ENCODE results near the gene TELO2. TPM values are rescaled to one million over a fixed set of nuclear protein-coding genes. Genes with fewer than 3 reads are reported as not detected.

TELO2 gene
- total RNA-seq, 1 donor from 2014 or later: 77.2 TPM

DNA sequence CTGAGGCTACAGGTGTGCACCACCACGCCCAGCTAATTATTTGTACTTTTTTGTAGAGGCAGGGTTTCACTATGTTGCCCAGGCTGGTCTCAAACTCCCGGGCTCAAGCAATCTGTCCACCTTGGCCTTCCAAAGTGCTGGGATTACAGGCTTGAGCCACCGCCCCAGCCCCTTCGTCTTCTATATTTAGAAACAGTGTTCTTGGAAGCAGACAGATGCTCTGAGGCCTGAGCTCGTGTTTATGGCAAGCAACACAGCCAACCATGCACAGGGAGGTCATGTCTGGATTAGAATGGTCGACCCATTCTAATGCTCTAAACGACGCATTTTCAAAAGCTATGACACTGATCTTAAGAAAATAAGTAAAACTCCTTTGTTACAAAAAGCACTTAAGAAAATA, 56.9 kb downstream of the TELO2 start:
- H3K4me1 Mint-ChIP-seq (ENCODE audit: low read depth): no peaks in the 10 kb centered on the region
- H3K27me3 Mint-ChIP-seq: no peaks in the 10 kb centered on the region
- TF ChIP-seq, protein P1, sequence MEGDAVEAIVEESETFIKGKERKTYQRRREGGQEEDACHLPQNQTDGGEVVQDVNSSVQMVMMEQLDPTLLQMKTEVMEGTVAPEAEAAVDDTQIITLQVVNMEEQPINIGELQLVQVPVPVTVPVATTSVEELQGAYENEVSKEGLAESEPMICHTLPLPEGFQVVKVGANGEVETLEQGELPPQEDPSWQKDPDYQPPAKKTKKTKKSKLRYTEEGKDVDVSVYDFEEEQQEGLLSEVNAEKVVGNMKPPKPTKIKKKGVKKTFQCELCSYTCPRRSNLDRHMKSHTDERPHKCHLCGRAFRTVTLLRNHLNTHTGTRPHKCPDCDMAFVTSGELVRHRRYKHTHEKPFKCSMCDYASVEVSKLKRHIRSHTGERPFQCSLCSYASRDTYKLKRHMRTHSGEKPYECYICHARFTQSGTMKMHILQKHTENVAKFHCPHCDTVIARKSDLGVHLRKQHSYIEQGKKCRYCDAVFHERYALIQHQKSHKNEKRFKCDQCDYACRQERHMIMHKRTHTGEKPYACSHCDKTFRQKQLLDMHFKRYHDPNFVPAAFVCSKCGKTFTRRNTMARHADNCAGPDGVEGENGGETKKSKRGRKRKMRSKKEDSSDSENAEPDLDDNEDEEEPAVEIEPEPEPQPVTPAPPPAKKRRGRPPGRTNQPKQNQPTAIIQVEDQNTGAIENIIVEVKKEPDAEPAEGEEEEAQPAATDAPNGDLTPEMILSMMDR (IDR thresholded peaks at IDR 0.05; ENCODE audit: unreplicated experiment): no peak
- no peak for DNase-seq (ENCODE audit: low spot score, unreplicated experiment)
- H3K27ac Mint-ChIP-seq: no peak overlapping the region
- peaks cover 8% of the 10 kb centered on the region for H3K36me3 Mint-ChIP-seq (ENCODE audit: insufficient read depth)
- no peaks in the 10 kb centered on the region for H3K9me3 Mint-ChIP-seq (ENCODE audit: low read depth)
- H3K4me3 Mint-ChIP-seq (ENCODE audit: low read depth): no peak overlapping the region

DNA sequence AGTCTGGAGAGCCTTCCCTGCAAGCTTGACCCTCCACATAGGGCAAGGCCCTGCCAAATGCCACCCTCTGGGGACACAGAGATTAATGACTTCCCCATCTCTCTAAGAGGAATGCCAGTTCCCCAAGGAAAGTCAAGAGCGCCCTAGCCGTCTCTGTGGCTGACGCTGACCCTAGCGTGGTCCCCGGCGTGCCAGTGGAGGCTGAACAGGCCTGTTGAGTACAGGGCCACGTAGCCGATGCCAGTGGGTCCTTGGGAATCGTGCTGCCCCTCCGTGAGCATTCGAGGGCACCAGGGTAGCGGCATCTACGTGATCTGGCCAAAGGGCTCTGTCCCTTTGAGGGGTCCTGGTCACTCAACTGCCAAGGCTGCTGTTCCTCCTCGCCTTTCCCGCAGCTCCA, 57.5 kb downstream of the TELO2 start:
- no peak for DNase-seq (ENCODE audit: low spot score, unreplicated experiment)
- H3K36me3 Mint-ChIP-seq (ENCODE audit: insufficient read depth): peaks cover 12% of the 10 kb centered on the region

DNA sequence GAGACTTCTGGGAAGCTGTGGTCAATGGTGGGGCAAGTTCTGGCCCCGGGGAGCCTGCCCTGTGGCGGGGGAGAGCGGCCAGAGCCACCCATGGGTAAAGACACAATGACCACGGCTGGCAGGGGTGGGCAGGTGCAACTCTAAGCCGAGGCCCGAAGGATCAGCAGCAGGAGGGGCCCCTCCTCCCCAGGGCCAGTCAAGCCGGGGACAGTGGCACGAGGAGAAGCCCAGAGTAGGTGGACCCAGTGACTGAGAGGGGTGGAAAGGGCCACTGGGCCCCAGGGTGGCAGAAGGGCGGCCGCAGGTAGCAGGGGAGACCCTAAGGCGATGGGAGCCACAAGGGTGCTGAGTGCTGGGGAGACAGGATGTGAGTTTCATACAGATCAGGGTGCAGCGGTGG, 58.0 kb downstream of the TELO2 start:
- no peaks in the 10 kb centered on the region for H3K9me3 Mint-ChIP-seq (ENCODE audit: low read depth)

More for the DNA sequence above, 57.5 kb downstream of the TELO2 start:
- H3K4me1 Mint-ChIP-seq (ENCODE audit: low read depth): no peaks in the 10 kb centered on the region
- TF ChIP-seq, protein P1 (IDR thresholded peaks at IDR 0.05; ENCODE audit: unreplicated experiment): no peak
- H3K4me3 Mint-ChIP-seq (ENCODE audit: low read depth): no peak overlapping the region
- H3K27me3 Mint-ChIP-seq: no peaks in the 10 kb centered on the region
- no peak overlapping the region for H3K27ac Mint-ChIP-seq
- no peaks in the 10 kb centered on the region for H3K9me3 Mint-ChIP-seq (ENCODE audit: low read depth)

DNA sequence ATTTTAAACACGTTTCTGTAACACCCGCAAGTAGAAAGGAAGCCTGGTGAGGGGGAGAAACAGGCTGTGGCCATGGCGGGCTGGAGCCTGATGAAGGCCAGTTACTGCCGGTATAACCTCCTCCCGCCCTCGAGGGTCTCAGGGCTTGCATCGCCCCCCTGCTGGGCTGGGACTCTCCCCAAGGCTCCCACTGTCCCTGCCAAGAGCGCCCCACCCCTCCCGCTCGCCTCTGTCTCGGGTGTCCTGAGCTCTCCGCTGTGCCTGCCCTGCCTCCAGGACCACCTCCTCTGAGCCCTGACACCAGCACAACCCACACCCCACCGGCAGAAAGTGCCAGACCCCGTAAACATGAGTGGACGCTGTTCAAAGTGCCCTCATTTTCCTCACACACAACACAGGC, 59.0 kb downstream of the TELO2 start:
- H3K27ac Mint-ChIP-seq: no peak overlapping the region
- H3K27me3 Mint-ChIP-seq: no peaks in the 10 kb centered on the region
- no peaks in the 10 kb centered on the region for H3K9me3 Mint-ChIP-seq (ENCODE audit: low read depth)
- no peak overlapping the region for H3K4me3 Mint-ChIP-seq (ENCODE audit: low read depth)
- DNase-seq (ENCODE audit: low spot score, unreplicated experiment): no peak
- TF ChIP-seq, protein P1 (IDR thresholded peaks at IDR 0.05; ENCODE audit: unreplicated experiment): no peak
- H3K36me3 Mint-ChIP-seq (ENCODE audit: insufficient read depth): peaks cover 13% of the 10 kb centered on the region
- no peaks in the 10 kb centered on the region for H3K4me1 Mint-ChIP-seq (ENCODE audit: low read depth)

More for the DNA sequence above, 58.0 kb downstream of the TELO2 start:
- DNase-seq (ENCODE audit: low spot score, unreplicated experiment): no peak
- H3K36me3 Mint-ChIP-seq (ENCODE audit: insufficient read depth): peaks cover 12% of the 10 kb centered on the region
- H3K4me1 Mint-ChIP-seq (ENCODE audit: low read depth): no peaks in the 10 kb centered on the region
- TF ChIP-seq, protein P1 (IDR thresholded peaks at IDR 0.05; ENCODE audit: unreplicated experiment): no peak
- H3K4me3 Mint-ChIP-seq (ENCODE audit: low read depth): no peak overlapping the region
- no peak overlapping the region for H3K27ac Mint-ChIP-seq
- H3K27me3 Mint-ChIP-seq: no peaks in the 10 kb centered on the region

DNA sequence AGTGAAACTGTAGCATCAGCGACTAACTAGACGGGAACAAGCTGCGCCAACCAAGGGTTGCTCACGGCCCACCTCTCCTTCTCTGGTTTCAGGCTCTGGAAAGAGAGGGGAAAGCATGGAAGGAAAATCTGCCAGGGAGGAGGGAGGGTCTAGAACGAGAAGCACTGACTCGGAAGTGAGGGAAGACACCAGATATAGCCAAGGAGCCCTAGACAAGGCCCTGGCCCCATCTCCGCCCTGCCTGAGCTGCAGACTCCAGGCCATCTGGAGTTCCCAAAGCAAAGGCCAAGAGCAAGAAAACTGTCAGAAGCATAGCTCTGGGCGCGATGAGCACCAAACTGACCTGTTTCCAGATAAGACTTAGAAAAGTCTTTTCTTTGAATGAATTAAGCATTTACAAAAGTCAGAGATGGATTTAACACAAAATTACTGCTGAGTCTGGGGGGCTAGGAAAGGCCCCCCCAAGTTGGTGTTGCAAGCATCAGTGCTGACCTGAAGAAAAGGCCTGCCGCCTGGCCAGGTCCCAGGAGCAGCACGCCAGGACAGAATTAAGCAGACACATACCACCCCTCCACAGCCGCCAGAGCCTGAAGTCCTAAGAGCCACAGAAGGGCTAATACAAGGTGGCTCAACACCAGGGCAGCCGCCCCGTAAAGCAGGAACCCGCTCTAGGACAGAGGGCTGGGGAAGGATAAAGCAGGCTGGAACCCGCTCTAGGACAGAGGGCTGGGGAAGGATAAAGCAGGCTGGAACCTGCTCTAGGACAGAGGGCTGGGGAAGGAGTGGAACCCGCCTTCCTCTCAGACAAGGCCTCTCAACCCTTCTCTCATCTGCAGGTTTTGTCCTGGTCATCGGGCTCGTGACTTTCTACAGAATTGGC, 61.0 kb downstream of the TELO2 start:
- Mint-ChIP-seq H3K27me3 (no peaks in the 10 kb centered on the region), H3K9me3 (ENCODE audit: low read depth) (no peaks in the 10 kb centered on the region), H3K36me3 (ENCODE audit: insufficient read depth) (peaks cover 19% of the 10 kb centered on the region), H3K27ac (no peak overlapping the region), H3K4me1 (ENCODE audit: low read depth) (no peaks in the 10 kb centered on the region), H3K4me3 (ENCODE audit: low read depth) (no peak overlapping the region)
- no peak for DNase-seq (ENCODE audit: low spot score, unreplicated experiment)
- TF ChIP-seq, protein P1 (IDR thresholded peaks at IDR 0.05; ENCODE audit: unreplicated experiment): no peak

Data from progenitor cell of endocrine pancreas (in vitro differentiated cells).